ENCODE measurements around the gene IFNL2. TPM values are rescaled to one million over a fixed set of nuclear protein-coding genes. Genes with fewer than 3 reads are reported as not detected.
"Not testable (repeated sequence)": the region's sequence is repeated elsewhere in the genome, so short reads cannot be mapped to it uniquely, and the experiment has no call there.

Gene IFNL2
- total and polyA plus RNA-seq, 12 donors: not detected

GRCh38 chr19:39238944-39239343 is 29.3 kb upstream of the IFNL2 start:
- no peaks in the 10 kb centered on the region for H3K27me3 ChIP-seq
- TF ChIP-seq POLR2A (IDR thresholded peaks at IDR 0.05): no peak
- TF ChIP-seq CTCF (IDR thresholded peaks at IDR 0.05): no peak

GRCh38 chr19:39240421-39240820 is 27.8 kb upstream of the IFNL2 start:
- H3K36me3 ChIP-seq (replicated peaks in 1 of 2): no peaks in the 10 kb centered on the region
- 86 to 92% (median 90%) methylated on average over 7 of the region's 7 CpGs for WGBS, 4 donors
- DNase-seq: no peak
- no peaks in the 10 kb centered on the region for H3K9me3 ChIP-seq (replicated peaks in 1 of 3)
- H3K27ac ChIP-seq: no peak overlapping the region
- TF ChIP-seq CTCF (IDR thresholded peaks at IDR 0.05) (no peak), POLR2A (IDR thresholded peaks at IDR 0.05) (no peak)
- intact Hi-C loops (cut with DNase I): no loop called here
- H3K4me3 ChIP-seq: no peak overlapping the region
- no peaks in the 10 kb centered on the region for H3K27me3 ChIP-seq
- no peaks in the 10 kb centered on the region for H3K4me1 ChIP-seq (replicated peaks in 1 of 2)

More at GRCh38 chr19:39238944-39239343, 29.3 kb upstream of the IFNL2 start:
- no peaks in the 10 kb centered on the region for H3K9me3 ChIP-seq (replicated peaks in 1 of 3)
- WGBS, 4 donors: 84 to 94% (median 93%) methylated on average over 6 of the region's 6 CpGs
- H3K4me3 ChIP-seq: no peak overlapping the region
- no peak for DNase-seq
- intact Hi-C loops (cut with DNase I): no loop called here
- H3K36me3 ChIP-seq (replicated peaks in 1 of 2): no peaks in the 10 kb centered on the region
- H3K27ac ChIP-seq: no peak overlapping the region
- H3K4me1 ChIP-seq (replicated peaks in 1 of 2): no peaks in the 10 kb centered on the region

- 73 to 81% (median 80%) methylated on average over 5 to 13 of the region's 13 CpGs; no CpG with 5 or more reads in 1 of the 4 donors for WGBS, 4 donors
- H3K4me1 ChIP-seq (replicated peaks in 1 of 2); H3K36me3 ChIP-seq (replicated peaks in 1 of 2); DNase-seq; H3K4me3 ChIP-seq; H3K27ac ChIP-seq; H3K9me3 ChIP-seq (replicated peaks in 1 of 3); intact Hi-C loops (cut with DNase I): not testable (repeated sequence)
- H3K27me3 ChIP-seq: peaks cover 19% of the 10 kb centered on the region
Observed at GRCh38 chr19:39243741-39244140, 24.5 kb upstream of the IFNL2 start.

GRCh38 chr19:39244410-39245100 is 23.6 kb upstream of the IFNL2 start, which contains the start of gene IFNL3:
TSS of gene IFNL3 (minus strand) at chr19:39245006. CDS start at chr19:39244967, 39 bp downstream.
- H3K4me1 ChIP-seq (replicated peaks in 1 of 2); H3K4me3 ChIP-seq; H3K9me3 ChIP-seq (replicated peaks in 1 of 3); intact Hi-C loops (cut with DNase I); H3K27ac ChIP-seq; DNase-seq; H3K36me3 ChIP-seq (replicated peaks in 1 of 2): not testable (repeated sequence)
- peaks cover 22% of the 10 kb centered on the region for H3K27me3 ChIP-seq
- WGBS, 4 donors: 79 to 91% (median 86%) methylated on average over 7 to 11 of the region's 12 CpGs

- peaks cover 23% of the 10 kb centered on the region for H3K27me3 ChIP-seq
- WGBS, 4 donors: no CpG with 5 or more reads among the region's 1 CpG
Observed at GRCh38 chr19:39245166-39245565, 23.0 kb upstream of the IFNL2 start.

More at GRCh38 chr19:39245166-39245565, 23.0 kb upstream of the IFNL2 start:
- H3K9me3 ChIP-seq (replicated peaks in 1 of 3); DNase-seq; H3K27ac ChIP-seq; H3K36me3 ChIP-seq (replicated peaks in 1 of 2); H3K4me1 ChIP-seq (replicated peaks in 1 of 2); intact Hi-C loops (cut with DNase I); H3K4me3 ChIP-seq: not testable (repeated sequence)
